Stimulated activated CD4-positive, alpha-beta T cell treated with anti-CD3 and anti-CD28 coated beads, Interleukin-15, amount 100 ng/mL, for 1 hour (primary cell): Measurements from ENCODE around the gene BANF1.

Experiments used
- DNase-seq, 2 donors: peaks; one replicate each; pipeline ENCODE4 v3.0.0-alpha.2; 2020; ENCODE audit warnings: low read depth in 1 of 2, low spot score in 1 of 2

Gene BANF1

GRCh38 chr11:66001942-66002647, at the start of gene BANF1, which contains the start of gene EIF1AD:
Gene BANF1, plus strand, starts transcription at chr11:66002503. Its CDS starts 748 bp downstream, at chr11:66003251.
Gene EIF1AD, minus strand, starts transcription at chr11:66002157. Its CDS starts 1,768 bp downstream, at chr11:66000389.
- DNase-seq, result peak; percentile 78 to 83

DNA sequence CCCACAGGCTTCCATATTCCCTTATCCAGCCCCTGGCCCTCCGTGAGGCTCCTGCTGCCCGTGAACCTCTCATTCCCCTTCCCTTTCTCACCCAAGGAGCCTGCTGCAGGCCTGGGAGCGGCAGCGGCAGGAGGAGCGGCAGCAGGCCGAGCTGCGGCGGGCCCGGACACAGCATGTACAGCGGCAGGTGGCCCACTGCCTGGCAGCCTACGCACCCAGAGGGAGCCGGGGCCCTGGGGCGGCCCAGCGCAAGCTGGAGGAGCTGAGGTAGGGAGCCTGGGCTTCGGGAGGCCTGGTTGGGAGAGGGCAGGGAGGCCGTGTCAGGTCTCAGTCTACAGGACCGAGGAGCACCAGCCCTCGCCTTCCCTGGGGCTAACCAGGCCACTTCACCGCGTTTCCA, 48.8 kb upstream of the BANF1 start:
- no peak for DNase-seq

GRCh38 chr11:65954771-65955170, 47.5 kb upstream of the BANF1 start:
- no peak for DNase-seq

- DNase-seq, result no peak
Measured at GRCh38 chr11:65958291-65958690, 44.0 kb upstream of the BANF1 start.

GRCh38 chr11:65958774-65959420, 43.4 kb upstream of the BANF1 start:
- DNase-seq, result no peak

GRCh38 chr11:65960824-65961266, 41.5 kb upstream of the BANF1 start:
- DNase-seq, result no peak

DNA sequence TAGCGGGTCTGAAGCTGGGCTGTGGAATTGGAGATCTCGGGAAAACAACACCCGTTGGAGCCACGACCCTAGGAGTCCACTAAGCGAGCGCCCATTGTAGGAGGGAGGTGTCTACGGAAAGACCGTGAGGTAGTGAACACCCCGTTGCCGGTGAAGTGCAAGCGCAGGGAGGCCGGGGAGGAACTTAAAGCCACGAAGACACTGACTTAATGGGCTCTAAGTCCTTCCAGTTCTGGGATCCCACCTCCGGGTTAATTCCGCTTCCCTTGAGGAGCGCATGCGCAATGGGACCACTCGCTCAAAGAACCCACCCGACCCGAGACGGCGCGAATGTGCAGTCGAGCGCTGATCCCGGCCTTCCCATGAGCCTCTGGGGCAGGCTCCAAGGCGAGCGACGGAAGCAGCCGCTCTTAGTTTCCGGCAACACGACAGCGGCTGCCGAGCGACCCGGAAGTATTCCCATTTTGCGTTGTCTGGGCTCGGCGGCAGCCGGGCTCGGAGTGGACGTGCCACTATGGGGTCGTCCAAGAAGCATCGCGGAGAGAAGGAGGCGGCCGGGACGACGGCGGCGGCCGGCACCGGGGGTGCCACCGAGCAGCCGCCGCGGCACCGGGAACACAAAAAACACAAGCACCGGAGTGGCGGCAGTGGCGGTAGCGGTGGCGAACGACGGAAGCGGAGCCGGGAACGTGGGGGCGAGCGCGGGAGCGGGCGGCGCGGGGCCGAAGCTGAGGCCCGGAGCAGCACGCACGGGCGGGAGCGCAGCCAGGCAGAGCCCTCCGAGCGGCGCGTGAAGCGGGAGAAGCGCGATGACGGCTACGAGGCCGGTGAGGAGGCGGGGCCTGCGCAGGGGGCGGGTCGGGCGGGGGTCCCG, 40.8 kb upstream of the BANF1 start, which contains the start of gene SART1:
Gene SART1, plus strand, starts transcription at position 468 of the 874 bp plus-strand sequence. Its CDS starts 47 bp downstream, at position 515.
- DNase-seq, result peak; percentile 88 to 89

DNA sequence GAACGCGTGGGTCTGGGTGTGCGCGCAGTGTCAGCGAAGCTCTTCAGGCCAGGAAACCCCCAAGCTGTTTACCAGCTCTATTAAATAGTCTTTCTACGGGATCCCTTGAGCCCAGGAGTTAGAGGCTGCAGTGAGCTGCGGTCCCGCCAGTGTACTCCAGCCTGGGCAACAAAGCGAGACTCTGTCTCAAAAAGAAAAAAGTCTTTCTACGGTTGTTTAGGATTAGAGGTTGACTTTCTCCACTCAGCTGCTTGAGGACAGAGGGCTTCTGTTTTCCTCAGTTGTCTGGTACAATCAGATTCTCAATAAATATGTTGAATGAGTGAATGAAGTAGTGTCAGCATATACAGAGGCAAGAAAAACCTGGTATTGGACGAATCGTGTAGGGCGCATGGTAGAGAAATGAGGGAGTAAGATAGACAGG, 40.1 kb upstream of the BANF1 start:
- DNase-seq, result no peak

DNA sequence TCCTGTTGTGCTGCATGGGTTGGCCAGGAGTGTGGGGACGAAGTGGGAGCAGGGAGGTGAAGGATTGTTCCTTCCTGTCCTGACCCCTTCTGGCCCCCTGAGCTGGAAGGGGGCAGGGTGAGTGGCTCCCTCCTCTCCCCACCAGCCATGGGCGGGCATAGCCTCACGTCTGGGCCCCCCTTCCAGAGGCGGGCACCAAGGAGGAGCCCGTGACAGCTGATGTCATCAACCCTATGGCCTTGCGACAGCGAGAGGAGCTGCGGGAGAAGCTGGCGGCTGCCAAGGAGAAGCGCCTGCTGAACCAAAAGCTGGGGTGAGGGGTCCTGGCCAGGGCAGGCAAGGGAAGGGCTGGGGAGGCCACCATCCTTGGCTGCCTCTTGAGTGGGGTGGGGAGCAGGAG, 37.4 kb upstream of the BANF1 start:
- no peak for DNase-seq

DNA sequence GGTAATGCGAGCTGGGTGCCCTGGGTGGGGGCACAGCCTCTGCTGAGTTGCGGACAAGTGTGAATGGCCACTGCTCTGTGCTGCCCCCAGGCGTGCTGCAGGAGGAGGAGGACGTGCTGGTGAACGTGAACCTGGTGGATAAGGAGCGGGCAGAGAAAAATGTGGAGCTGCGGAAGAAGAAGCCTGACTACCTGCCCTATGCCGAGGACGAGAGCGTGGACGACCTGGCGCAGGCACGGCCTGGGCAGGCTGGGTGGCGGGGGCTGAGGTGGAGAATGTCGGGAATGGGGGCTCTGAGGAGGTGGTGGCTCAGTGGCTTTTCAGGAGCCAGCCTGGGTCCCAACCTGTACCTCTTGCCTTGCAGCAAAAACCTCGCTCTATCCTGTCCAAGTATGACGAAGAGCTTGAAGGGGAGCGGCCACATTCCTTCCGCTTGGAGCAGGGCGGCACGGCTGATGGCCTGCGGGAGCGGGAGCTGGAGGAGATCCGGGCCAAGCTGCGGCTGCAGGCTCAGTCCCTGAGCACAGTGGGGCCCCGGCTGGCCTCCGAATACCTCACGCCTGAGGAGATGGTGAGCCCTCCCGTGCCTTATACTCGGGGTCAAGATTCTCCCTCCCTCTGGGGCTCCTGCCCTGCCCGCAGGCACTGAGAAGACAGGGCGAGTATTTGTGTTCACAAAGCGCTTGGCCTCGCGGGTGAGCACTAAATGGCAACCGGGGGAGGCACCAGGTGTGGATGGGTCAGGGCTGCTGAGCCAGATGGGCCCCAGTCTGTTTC, 36.1 kb upstream of the BANF1 start:
- no peak for DNase-seq

GRCh38 chr11:65967329-65967934, 34.9 kb upstream of the BANF1 start:
- no peak for DNase-seq

DNA sequence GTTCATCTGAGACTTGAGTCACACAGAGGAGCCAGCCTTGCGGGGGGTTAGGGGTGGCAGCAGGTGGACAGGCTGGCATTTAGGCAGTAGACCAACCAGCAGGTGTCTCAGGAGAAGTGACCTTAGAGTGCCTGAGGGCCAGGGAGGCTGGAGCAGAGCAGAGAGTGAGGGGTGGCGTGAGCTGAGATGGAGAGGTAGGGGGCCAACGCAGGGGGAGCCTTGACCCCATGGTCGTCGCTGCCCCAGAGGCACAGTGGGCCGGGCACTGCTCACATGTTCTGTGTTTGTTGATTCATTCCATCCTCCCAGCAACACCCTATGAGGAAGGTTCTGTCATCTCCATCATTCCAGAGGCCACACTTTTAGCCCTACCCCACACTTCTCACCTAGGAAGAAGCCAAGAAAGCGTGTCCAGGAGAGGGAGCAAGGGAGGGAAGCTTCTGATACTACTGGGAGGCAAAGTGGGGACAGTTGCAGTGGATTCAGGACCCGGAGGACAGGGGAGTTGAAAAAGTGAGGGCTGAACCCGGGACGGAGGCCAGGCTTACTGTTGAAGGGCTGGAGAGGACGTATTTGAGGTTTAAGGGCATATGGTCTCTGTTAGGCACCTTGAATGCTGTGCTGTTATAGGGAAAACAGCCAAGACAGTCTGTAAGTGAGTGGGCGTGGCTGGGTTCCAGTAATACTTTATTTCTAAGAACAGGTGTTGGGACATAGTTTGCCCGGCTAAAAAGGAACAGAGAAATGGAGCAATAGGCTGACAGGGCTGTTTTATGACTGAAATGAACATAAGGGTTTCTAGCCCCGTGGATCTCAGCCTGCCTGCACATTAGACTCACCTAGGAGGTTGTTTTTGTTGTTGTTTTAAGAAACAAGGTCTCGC, 33.5 kb upstream of the BANF1 start:
- DNase-seq, result no peak

DNA sequence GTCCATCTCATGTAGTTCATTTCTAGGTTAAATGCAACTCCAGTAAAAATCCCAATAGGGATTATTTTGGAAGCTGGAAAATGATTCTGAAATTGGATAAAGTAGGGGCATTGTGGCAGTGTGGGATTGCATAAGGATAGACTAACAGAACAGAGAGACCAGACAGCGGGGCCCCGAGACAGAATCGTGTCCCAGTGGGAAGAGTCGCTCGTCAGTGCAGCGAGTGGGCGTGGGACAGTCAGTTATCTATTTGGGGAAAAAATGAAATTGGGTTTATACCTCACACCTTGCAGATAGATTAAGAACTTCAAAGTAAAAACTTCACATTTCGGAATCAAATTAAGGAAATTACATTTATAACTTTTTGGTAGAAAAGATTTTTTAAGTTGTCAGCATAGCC, 30.2 kb upstream of the BANF1 start:
- DNase-seq, result no peak

GRCh38 chr11:65973439-65974110, 28.7 kb upstream of the BANF1 start:
- no peak for DNase-seq

DNA sequence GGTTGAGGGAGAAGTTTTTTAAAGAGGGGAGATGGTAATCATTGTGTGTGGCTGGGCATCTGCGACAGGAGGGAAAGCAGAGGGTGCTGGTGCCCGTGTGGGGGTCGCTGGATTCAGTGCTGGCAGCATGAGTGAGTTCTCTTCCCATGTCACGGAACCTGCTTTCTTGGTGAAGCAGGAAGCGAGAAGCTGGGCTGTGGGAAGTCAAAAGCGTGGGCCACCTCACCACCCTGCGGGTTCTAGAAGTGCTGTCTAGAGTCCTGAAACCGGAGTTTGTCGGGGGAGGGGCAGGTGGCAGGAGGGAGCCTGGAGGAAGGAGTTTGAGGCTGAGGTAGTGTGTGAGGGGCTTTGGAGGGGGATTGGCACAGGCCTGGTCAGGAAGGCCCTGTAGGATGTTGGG, 26.5 kb upstream of the BANF1 start:
- DNase-seq, result no peak

- no peak for DNase-seq
Measured at GRCh38 chr11:65976216-65977176, 25.8 kb upstream of the BANF1 start.

- DNase-seq, result no peak
Measured at GRCh38 chr11:65977621-65978390, 24.5 kb upstream of the BANF1 start.
